Lung (tissue), 12 donors: ENCODE results near the gene CEP83. TPM values are rescaled to one million over a fixed set of nuclear protein-coding genes. Genes with fewer than 3 reads are reported as not detected.

Experiments used
- ATAC-seq: fragments of 200-7000 bp; cut with Tn5 transposase; one replicate; pipeline ENCODE4 v1.9.1; 2020; ENCODE audit warnings: moderate number of reproducible peaks; ENCODE audit not compliant: insufficient read depth, low FRiP score
- DNase-seq, 3 donors: peaks; one replicate each; pipeline ENCODE4 v3.0.0-alpha.2; 2013 to 2017
- H3K27ac ChIP-seq, 2 donors: one replicate each; pipeline ENCODE4 v1.5.1; 2013; ENCODE audit warnings: mild to moderate bottlenecking in 2 of 2, moderate library complexity in 2 of 2, control low read depth in 1 of 2, inconsistent platforms in 1 of 2, low read depth in 1 of 2, low read length in 1 of 2
- H3K27me3 ChIP-seq, 3 donors: one replicate each; pipeline ENCODE4 v1.5.1; 2013; ENCODE audit warnings: low read length in 2 of 3; ENCODE audit not compliant: control insufficient read depth in 3 of 3, insufficient read depth in 3 of 3
- H3K36me3 ChIP-seq, 4 donors: one replicate each; pipeline ENCODE4 v1.5.1; 2013; ENCODE audit warnings: low read length in 4 of 4, mild to moderate bottlenecking in 1 of 4, moderate library complexity in 1 of 4; ENCODE audit not compliant: control insufficient read depth in 4 of 4, insufficient read depth in 4 of 4
- H3K4me1 ChIP-seq, 5 donors: one replicate each; pipeline ENCODE4 v1.5.1; 2013; ENCODE audit warnings: low read length in 5 of 5, mild to moderate bottlenecking in 2 of 5, moderate library complexity in 1 of 5; ENCODE audit not compliant: control insufficient read depth in 5 of 5, insufficient read depth in 5 of 5
- H3K4me3 ChIP-seq: one replicate; pipeline ENCODE4 v1.5.1; 2013; ENCODE audit warnings: mild to moderate bottlenecking, control low read depth, moderate library complexity
- H3K9ac ChIP-seq, 2 donors: one replicate each; pipeline ENCODE4 v1.5.1; 2013; ENCODE audit warnings: low read length in 2 of 2, control low read depth in 1 of 2; ENCODE audit not compliant: insufficient read depth in 1 of 2
- H3K9me3 ChIP-seq, 4 donors: one replicate each; pipeline ENCODE4 v1.5.1; 2013; ENCODE audit warnings: low read length in 3 of 4, mild to moderate bottlenecking in 1 of 4, moderate library complexity in 1 of 4; ENCODE audit not compliant: control insufficient read depth in 4 of 4, insufficient read depth in 3 of 4
- WGBS, 2 donors: extraction: QIAGEN DNeasy Blood & Tissue Kit; methylation state at CpG; one replicate each; pipeline ENCODE4 v1.1.7; 2013; 5-methylcytosine and 5-hydroxymethylcytosine counted together
- polyA plus RNA-seq, 2 donors: library from polyadenylated mRNA; stranded (reverse); fragments of 200-250 nt; gene quantifications; one replicate each; pipeline ENCODE4 v1.2.1, GENCODE V29; 2013
- total RNA-seq, 2 donors: library from RNA; depleted of rRNA in 1 of 2; stranded (reverse); fragments of >200 nt in 1 of 2; gene quantifications; one replicate each; pipeline ENCODE4 v1.2.1, GENCODE V29; 2014 to 2021
- TF ChIP-seq, protein P1 (sequence below): IDR thresholded peaks from 2 replicates; pipeline ENCODE4 v1.5.1; 2012; ENCODE audit warnings: mild to moderate bottlenecking; ENCODE audit errors: control extremely low read depth, extremely low read depth
- donor health status: control.
- donor health status: control.
- donor health status: Bipolar disorder and iron deficiency.
- donor health status: healthy.
- donor health status: DM: yes; HTN: yes; CAD: no.

The CEP83 gene
- total and polyA plus RNA-seq, 4 donors = 5.2 to 43.6 (median 20.1) TPM

DNA sequence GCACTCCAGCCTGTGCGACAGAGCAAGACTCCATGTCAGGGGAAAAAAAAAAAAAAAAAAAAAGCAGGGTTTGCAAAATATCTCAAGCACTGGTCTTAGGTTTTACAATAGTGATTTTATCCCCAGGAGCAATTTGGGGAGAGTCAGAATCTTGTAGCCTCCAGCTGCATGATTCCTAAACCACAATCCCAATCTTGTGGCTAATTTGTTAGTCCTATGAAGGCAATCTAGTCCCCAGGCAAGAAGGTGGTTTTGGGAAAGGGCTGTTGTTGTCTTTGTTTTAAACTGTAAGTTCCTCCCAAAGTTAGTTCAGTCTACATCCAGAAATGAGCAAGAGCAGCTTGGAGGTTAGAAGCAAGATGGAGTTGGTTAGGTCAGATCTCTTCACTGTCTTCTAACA lies 175.6 kb downstream of the CEP83 start:
- 95 to 96% methylated on average over 1 of the region's 1 CpG for WGBS, 2 donors
- Histone ChIP-seq H3K9me3 (no peaks in the 10 kb centered on the region), H3K27ac (no peak overlapping the region), H3K9ac (no peak overlapping the region), H3K27me3 (no peaks in the 10 kb centered on the region), H3K4me1 (peaks cover 0 to 16% (median 11%) of the 10 kb centered on the region in 5 donors), H3K4me3 (no peak overlapping the region), H3K36me3 (peaks cover 0 to 11% (median 0%) of the 10 kb centered on the region in 4 donors)
- no peak for DNase-seq
- no peak for ATAC-seq
- TF ChIP-seq, protein P1, sequence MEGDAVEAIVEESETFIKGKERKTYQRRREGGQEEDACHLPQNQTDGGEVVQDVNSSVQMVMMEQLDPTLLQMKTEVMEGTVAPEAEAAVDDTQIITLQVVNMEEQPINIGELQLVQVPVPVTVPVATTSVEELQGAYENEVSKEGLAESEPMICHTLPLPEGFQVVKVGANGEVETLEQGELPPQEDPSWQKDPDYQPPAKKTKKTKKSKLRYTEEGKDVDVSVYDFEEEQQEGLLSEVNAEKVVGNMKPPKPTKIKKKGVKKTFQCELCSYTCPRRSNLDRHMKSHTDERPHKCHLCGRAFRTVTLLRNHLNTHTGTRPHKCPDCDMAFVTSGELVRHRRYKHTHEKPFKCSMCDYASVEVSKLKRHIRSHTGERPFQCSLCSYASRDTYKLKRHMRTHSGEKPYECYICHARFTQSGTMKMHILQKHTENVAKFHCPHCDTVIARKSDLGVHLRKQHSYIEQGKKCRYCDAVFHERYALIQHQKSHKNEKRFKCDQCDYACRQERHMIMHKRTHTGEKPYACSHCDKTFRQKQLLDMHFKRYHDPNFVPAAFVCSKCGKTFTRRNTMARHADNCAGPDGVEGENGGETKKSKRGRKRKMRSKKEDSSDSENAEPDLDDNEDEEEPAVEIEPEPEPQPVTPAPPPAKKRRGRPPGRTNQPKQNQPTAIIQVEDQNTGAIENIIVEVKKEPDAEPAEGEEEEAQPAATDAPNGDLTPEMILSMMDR = no peak

DNA sequence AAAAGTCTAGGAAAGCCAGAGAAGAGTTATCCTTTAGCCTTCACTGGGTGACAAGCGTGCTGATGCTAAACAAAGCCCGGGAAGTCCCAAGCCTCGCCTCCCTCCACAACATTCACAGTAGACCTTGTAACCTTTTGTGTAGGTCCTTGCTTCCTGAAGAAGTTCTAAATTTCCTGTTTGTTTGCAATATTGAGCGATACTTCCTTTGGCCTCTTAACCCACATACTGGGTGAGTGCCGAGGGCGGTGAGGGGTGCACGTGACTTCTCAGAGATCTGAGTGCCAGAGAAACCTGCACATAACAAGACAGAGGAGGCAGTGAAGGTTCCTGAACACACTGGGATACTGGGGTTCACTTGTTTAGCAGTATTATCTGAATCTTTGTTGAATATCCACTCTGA lies 177.0 kb downstream of the CEP83 start:
- H3K4me3 ChIP-seq = no peak overlapping the region
- WGBS, 2 donors = 16 to 24% methylated on average over 7 of the region's 7 CpGs
- no peak overlapping the region for H3K9ac ChIP-seq
- ATAC-seq (peak; percentile 30), DNase-seq (peak in 2 of 3 donors; percentile 33 to 54)
- peaks cover 0 to 13% (median 10%) of the 10 kb centered on the region in 5 donors for H3K4me1 ChIP-seq
- no peaks in the 10 kb centered on the region for H3K27me3 ChIP-seq
- peak overlapping the region in 1 of 2 donors; percentile 52 for H3K27ac ChIP-seq
- peaks cover 0 to 9% (median 0%) of the 10 kb centered on the region in 4 donors for H3K36me3 ChIP-seq
- TF ChIP-seq, protein P1 = no peak
- no peaks in the 10 kb centered on the region for H3K9me3 ChIP-seq

DNA sequence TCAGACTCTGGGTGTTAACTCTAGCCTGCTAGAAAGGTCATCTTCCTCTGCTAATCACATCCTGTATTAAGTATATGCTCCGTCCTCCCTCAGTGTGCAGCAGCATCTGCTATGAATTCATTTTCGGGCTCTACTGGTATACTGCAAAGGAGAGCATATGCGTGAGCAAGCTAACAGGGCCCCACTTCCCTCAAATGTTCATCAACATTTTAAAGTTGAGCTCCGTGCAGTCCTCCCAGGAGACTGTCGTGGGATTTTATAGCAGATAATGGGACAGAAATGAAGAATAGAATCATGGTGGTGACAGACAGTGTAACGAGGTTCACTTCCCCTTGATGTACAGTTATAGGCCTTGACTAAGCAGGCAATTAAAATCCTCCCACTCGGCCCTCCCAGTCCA lies 179.6 kb downstream of the CEP83 start:
- Histone ChIP-seq H3K36me3 (peaks cover 0 to 3% (median 0%) of the 10 kb centered on the region in 4 donors), H3K27ac (no peak overlapping the region), H3K9me3 (no peaks in the 10 kb centered on the region), H3K27me3 (no peaks in the 10 kb centered on the region), H3K9ac (no peak overlapping the region), H3K4me1 (peaks cover 0 to 13% (median 10%) of the 10 kb centered on the region in 5 donors), H3K4me3 (no peak overlapping the region)
- DNase-seq = no peak
- no peak for ATAC-seq
- 93 to 97% methylated on average over 7 of the region's 7 CpGs for WGBS, 2 donors
- TF ChIP-seq, protein P1 = no peak

DNA sequence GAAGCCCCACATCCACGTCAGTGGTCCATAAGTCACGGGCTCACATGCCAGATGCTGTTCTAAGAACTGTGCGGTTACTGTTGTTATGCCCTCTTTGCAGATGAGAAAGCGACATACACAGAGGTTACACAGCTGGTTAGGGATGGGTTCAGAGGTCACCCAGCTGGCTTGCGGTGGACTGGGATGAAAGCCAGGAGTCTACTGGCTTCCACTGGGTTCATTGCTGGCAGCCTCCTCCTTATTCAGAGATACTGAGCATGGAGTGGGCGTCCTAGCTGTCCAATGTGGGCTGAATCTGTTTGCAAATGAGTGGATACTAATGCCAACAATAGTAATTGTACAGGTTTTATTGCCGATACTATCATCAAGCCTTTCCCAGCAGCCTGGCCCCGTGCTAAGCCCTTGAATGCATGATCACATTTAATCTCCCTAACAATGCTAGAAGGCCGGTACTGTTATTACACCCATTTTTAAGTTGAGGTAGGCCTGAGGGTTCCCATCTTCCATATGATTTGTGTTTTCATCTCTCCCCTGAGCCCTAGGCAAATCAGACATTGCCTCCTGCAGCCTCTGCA lies 182.2 kb downstream of the CEP83 start:
- WGBS, 2 donors = 92 to 97% methylated on average over 9 of the region's 9 CpGs
- Histone ChIP-seq H3K4me1 (peaks cover 0 to 7% (median 5%) of the 10 kb centered on the region in 5 donors), H3K9me3 (no peaks in the 10 kb centered on the region), H3K4me3 (no peak overlapping the region), H3K27me3 (no peaks in the 10 kb centered on the region), H3K27ac (no peak overlapping the region), H3K9ac (no peak overlapping the region), H3K36me3 (no peaks in the 10 kb centered on the region)
- no peak for ATAC-seq
- DNase-seq = no peak
- TF ChIP-seq, protein P1 = no peak
